HL-60/S4 treated with retinoic acid at 250 ng/mL for 4 days and 3 days (cell line): ENCODE results near the gene CHST8.
"Not testable (repeated sequence)": the region's sequence is repeated elsewhere in the genome, so short reads cannot be mapped to it uniquely, and the experiment has no call there.

ENCODE experiments used
- in situ Hi-C: fragments of 300-500 bp; cut with MboI; formaldehyde crosslinking; loops from 2 replicates; pipeline ENCODE4 v1.7.0; 2022; ENCODE audit warnings: low sequenced_read_pairs

Gene CHST8

DNA sequence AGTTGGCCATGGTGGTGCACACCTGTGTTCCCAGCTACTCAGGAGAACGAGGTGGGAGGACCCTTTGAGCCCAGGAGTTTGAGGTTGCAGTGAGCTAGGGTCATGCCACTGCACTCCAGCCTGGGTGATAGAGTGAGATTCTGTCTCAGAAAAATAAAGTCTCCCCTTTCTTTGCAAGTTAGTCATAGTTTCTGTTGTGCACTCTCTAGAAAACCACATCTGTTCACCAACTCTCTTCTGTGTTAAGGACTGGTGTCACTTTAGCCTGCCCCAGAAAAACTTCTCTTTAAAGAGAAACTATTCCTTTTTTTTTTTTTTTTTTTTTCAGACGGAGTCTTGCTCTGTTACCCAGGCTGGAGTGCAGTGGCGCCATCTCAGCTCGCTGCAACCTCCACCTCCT lies 4.9 kb upstream of the CHST8 start:
- in situ Hi-C loops = no loop called here

DNA sequence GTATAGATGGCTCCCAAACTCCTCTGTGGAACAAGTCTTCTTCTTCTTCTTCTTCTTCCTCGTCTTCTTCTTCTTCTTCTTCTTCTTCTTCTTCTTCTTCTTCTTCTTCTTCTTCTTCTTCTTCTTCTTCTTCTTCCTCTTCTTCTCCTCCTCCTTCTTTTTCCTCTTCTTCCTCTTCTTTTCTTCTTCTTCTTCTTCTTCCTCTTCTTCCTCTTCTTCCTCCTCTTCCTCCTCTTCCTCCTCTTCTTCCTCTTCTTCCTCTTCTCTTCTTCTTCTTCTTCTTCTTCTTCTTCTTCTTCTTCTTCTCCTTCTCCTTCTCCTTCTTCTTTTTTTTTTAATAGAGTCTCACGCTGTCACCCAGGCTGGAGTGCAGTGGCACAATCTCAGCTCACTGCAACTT lies 3.4 kb upstream of the CHST8 start:
- in situ Hi-C loops = not testable (repeated sequence)

DNA sequence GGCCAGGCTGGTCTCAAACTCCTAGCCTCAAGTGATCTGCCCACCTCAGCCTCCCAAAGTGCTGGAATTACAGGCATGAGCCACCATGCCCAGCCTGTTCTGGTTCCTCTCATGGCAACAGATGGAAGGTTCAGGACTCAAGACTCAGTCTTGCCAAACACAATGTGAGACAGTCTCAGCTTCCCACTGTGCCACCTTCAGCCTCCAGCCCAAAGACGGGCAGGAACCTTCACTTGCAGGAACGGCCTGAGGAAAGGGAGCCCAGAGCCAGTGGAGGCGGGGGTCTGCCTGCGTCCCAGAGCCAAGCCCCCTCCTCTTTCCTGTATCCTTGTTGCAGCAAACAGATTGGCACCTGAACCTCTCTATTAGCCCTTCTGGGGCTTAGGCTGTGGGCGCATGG lies 2.9 kb upstream of the CHST8 start:
- in situ Hi-C loops = no loop called here

DNA sequence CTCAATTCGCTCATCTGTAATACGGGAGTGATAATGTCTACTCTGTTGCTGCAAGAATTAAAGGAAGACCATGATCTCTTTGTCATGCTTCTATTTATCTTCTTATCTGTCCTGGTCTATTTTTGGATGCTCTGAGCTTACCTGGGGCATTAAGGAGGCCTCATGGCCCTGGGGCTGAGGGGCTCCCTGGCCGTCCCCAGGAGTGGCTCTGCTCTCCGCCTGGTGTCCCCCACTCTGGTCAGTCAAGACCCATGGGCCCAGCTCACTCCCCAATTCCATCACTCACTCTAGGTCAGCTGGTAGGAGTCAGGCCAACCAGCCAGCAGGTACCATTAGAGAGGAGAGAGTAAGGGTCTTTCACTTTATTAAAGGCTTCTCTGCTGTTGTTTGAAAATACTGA lies 1.1 kb upstream of the CHST8 start:
- in situ Hi-C loops = no loop called here

DNA sequence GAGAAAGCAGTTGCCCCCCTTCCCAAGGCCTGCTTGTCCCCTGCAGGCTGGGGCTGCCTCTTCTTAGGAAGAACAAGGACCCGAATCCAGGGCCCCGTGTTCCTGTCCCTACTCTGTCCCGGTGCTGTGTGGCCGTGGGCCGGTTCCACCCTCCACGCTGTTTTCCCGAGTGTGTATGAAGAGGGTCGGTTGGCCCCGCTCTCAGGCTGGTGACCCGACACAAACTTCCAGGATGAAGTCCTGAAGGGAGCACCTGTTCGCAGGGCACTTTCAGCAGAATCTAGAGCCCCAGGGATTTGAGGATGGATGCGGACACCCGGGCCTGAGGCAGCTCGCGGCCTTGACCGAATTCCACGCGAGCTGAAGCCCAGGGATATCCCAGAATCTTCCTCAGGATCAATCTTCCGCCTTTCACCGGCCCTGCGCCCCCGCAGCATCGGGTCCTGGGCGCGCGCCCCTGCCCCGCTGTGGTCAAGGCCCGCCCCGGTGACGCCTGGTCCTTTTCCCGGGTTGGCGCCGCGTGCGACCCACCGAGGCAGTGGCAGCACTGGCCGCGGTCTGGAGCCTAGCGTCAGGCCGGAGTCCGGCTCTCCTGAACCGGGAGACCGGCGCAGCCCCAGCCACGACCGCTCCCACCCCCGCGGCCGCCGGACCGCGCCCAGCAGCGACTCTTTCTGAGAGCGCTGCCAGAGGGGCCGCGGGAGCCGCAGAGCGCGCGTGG lies 528 bp upstream of the CHST8 start:
- in situ Hi-C loops = no loop called here

DNA sequence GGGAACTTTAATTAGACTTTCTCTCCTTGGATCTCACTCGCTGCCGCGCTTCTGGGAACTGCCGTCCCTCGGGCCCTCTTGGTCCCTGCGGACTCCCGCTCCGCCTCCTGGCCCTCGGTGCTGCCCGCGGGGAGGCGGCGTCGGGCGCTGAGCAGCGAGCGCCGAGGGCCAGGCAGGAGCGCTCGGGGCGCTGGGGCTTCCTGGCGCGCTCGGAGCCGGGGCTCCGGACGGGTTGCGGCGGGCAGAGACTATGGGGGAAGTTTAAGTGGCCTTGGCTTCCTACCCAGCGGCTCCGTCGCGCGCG lies 704 bp downstream of the CHST8 start:
- in situ Hi-C loops = no loop called here

DNA sequence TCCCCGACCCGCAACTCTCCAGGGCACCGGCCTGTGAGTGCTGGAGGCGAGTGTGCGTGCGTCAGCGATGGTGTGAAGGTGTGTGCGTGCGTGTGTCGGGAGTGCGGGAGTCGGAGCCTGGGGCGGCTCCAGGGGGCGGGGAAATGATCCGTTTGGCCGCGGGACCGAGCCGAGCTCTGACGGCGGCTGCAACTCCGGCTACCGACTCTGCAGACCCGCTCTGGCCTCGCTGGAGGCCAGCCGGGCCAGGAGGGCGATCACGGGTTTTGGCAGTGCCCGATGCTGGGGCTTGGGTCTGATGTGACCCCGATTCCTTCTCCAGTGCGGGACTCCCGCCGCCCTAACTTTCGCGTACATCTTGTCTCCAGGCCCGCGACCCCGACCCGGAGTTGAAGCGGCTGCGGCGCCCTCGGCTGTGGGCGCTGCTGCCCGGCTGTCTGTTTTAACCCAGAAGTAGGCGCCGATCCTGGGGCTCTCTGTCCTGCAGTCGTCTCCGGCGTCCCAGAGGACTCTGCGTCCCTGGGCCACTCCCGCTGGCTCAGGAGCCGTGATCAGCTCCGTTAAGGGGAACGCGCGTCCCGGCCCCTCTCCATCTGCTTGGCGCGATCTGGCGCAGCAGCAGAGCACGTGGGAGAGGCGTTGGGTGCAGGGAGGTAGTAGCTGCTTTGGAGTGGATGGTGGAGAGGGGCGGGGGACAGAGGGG lies 1.2 kb downstream of the CHST8 start:
- in situ Hi-C loops = no loop called here

DNA sequence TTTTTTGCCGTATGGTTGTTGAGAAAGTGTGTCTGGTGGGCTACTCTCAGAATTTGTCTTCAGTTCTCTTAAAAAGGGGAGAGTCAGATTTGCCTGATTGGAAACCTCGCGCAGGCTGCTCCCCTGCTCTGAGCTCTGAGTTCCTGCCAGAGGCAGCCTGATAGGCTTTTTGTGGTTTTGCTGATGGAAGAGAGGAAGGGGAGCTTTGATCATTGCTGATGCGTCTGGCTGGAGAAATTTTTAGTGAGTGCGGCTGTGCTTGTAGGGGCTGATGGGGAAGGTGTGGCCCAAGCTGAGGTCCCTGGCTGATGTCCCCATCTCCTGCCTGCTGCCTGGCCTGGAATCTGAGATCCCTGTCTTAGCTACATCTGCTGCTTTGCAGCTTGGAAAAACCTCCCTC lies 2.8 kb downstream of the CHST8 start:
- in situ Hi-C loops = no loop called here

DNA sequence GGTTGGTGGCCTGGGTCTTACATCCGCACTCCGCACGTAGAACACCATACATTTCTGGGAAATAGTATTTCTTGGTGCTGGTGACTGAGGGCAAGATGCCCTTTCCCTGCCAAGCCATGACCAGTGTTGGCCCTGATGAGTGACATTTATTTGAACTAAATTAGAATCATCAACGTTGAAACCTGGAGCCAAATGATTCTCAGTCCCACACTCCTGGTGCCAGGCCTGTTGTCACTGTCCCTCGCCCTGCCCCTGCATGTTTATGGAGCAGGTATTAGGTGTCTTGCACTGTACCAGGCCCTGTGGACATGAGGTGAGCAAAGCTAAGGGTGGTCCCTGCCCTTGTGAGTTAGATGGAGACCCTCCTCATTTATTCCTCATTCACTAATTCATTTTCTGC lies 5.8 kb downstream of the CHST8 start:
- in situ Hi-C loops = no loop called here

DNA sequence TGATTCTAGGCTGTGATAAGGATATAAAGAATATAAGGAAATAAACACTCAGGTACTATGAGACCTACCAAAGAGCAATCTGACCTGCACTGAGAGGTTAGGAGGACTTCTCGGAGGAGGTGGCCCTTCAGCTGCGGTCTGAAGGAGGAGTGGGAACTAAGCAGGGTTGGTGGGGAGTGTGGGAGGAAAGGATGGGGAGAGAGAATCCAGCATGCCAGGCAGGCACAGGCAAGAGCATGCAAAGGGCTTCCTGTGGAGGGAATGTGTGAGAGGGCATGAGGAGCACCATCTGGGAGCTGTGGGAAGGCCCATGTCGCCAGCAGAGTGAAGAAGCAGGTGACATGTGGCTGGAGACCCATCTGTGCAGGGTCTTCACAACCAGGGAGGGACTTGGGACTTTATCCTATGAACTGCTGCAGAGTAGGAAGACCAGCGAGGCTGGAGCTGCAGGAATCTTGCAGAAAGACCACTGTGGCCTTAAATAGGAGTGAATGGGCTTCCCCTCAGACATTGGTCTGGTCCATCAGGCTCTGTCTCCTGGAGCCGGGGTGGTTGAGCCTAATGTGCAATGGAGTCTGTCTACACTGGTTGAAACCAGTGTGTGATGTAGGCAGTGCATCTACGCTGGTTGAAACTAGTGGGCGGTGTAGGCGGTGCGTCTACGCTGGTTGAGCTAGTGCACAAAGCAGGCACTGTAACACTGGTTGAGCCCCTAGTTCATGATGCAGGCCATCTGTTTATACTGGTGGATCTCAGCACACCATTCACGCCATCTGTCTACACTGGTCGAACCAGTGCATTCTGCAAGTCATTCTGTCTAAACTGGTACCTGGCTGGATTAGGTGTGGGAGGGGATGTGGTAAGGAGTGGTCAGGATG lies 6.4 kb downstream of the CHST8 start:
- in situ Hi-C loops = no loop called here

DNA sequence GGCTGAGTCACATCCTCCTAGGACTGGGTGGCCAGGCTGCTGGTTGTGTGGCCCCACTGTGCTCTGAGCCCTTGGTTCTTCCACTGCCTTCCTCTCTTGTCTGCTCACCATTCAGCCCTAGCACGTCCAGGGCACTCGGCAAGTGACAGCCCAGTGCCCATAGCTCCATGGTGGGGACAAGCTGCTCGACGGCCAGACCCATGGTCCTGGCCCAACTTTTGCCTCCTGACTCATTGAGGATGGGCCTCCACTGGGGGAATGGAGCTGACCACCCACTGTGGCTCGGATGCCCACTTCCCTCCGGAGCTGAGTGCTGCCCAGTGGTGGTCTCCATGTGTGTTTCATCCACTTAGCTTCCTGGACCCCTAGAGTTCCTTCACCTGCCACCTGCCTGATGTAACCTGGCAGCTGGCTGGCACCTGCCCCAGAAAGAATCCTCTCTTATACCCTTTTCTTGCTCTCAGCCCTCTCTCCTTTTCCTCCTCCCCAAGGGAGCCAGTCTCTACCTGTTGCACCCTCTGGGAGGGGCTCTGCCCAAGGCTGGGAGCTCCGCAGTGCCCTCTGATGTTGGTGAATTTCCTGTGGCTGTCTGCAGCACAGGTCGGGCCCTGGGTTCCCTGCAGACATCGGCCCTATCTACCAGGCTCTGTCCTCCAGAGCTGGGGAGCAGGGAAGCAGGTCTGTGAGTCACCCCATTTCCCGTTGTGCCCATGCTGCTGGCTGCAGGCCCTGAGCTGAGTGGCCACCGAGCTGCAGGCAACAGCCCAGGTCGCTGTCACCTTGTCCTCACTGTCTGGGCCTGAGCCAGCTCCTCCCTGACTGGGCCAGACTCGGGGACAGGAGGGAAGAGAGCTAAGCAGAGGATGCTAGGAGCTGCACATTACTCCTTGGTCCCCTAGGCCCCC lies 7.4 kb downstream of the CHST8 start:
- in situ Hi-C loops = no loop called here

DNA sequence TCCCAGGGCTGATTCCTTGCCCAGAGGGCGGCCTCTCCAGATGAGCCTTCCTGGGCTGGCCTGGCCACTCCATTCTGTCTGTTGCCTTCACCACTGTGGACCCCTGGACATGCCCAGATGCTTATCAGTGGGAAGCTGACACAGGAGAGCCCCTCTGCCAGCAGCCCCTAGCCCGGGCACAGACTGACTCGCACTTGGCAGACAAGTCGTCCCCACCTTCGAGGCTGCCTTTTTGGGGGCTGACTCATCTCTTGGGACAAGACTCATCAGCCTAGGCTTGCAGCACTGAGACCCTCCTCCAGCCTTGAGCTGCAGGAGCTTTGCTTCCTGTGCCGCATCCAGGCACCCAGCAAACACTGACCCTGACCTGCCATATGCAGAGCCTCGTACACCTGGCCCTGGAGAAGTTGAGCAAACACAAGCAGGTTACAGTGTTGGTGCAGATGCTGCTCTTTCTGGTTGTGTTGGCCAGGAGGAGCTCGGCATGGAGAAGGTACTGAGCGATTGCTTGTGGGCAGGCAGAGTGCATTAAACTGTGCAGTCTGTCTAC lies 8.1 kb downstream of the CHST8 start:
- in situ Hi-C loops = no loop called here

DNA sequence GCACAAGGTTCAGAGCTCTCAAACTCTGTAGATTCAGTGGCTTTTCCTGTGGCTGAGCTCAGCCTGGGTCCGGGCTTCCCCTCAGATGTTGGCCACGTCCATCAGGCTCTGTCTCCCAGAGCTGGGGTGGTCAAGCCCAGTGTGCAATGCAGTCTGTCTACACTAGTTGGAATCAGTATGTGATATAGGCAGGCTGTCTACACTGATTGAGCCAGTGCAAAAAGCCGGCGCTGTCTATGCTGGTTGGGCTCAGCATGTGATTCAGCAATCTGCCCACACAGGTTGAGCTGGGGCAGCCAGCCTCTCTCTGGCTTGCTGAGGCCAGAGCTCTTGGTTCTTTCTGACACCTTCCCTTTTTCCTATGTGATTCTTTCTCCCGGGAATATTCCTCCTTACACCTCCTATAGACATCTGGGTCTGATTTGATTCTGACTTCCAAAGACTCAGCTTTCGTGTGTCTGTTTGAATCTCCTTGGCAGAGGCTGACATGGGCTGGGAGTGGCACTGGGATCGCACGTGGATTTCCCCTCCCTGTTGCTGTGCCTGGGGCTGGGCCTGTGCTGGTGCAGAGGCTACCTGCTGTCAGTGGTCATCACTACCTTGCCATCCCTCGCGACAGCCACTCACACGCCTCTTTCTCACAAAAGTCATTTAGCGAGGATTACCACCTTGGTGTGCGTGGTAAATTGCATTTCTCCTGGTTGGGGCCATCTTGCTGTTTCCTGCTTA lies 9.3 kb downstream of the CHST8 start:
- in situ Hi-C loops = no loop called here

DNA sequence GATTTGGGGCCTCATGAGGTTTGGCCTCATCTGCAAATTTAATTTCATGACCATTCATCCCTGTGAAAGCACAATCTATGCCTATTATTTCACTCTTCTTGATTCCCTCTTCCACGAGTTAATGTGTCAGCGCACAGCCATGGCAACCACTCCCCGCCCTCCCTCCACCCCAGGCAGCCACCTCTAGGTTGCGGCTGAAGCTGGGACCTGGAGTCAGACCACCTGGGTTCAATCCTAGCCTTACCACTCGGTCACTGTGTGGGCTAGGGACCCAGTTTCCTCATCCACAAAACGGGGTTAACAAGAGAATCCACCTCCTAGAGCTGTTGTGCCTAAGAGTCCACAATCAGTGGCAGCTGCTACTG lies 9.8 kb downstream of the CHST8 start:
- in situ Hi-C loops = no loop called here

DNA sequence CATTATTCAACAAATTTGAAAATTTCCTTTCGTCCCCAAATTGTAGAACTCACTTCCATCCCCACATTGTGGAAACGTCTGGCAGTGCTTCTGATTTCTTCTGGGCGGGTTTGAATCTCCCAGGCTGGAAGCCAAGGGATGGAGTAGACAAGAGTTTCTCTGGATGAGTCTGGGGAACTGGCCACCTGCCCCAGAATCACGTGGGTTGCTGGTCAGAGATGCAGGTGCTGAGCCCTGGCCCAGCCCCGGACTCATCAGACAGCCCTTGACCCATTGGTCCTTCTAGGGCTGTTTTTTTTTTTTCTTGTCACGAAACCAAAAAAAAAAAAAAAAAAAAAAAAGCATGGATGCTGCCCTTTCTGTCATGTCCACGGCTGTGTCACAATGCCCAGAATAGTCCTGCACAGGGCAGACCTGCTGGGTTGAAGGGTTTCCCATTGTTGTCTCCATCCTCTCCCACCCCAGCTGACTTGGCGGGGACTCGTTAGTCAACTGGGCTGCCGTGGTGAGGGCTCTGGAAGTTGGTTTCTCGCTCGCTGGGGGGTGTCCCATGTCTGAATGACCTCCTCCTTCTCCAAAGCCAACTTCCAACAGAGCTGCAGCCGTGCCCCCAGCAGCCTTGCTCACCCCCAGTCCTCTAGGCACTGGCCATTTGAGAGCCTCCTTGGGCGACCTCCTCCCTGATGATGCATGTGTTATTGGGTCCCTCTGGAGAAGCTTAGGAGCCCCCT lies 12.8 kb downstream of the CHST8 start:
- in situ Hi-C loops = no loop called here

DNA sequence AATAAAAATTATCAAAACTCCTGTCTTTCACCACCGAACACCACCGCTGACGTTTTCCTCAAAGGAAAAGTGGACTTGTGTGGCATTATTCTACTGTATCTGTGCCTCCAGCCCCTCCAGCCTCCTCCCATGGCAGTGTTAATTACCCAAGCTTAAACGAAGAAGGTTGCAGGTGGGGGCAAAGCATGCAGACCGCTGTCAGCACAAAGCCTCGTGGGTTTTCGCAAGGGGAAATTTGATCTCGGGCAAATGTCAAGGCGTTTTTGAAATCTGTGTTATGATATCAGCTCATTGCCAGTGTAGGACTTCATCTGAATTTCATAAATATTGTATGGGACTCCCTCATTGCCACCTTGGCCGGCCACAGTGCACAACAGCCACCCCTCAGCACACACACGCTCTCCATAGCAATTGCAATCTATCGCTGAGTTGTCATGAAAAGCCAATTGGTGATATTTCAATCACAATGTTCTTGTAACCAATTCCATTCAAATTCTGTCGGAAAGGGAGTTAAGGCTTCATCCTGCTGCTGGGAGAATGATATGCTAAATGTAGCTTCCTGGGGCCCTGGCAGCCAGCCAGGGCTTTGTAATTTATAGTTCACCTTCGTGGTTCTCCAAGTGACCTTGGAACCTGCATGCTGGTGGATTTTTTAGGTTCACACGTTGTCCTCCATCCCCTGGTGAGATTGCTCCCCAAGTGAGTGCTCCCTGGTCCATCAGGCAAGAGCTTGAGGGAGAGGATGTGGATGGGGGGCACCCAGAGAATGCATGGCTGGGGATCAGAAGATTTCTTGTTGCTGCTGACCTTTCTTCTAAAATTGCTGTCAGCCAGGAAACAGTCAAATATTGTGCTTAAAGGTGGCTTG lies 16.6 kb downstream of the CHST8 start:
- in situ Hi-C loops = no loop called here

DNA sequence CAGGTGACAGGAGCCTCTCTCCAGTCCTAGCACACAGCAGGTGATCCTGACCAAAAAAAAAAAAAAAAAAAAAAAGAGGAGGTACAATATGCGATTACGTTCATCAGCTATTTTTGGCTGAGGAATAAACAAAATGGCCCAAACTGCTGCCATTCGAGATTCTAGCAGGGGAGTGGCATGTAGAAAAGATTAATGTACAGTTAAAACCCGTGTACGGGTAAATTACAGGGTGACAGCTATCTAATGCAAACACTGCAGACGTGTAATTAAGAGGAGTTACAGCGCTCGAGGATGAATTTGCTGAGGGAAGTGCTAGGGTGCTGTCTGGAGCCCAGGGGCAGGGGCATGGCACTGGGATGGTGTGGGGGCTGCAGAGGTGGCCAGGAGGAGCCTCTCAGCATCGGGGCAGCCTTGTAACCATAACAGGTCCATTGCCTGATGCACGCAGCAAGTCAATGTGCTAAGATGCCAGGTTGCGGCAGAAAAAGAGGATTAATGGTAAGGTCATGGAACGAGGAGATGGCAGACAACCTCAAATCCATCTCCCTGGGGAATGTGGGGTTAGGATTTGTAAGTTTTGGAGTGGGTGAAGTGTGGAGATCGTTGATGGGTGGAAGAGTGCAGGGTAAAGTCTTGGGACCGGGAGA lies 17.4 kb downstream of the CHST8 start:
- in situ Hi-C loops = no loop called here

DNA sequence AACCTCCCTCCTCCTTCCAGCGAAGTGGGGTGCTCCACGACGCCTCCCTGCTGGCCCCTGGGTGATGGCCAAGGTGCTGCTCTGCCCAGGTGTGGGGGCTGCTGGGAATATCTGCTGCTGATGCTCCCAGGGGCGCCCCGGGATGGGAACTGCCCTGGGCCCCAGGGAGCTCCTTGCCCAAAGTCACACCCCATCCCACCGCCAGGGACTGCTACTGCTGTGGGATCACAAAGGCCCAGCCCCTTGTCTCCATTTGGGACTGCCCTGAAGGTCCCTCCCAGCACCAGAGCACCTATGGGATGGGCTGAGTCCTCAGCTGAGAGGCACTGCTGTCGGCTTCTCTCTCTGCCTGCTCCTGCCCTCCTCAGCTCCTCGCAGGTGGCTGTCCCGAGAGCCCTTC lies 19.0 kb downstream of the CHST8 start:
- in situ Hi-C loops = no loop called here
